Stimulated activated CD8-positive, alpha-beta memory T cell treated with anti-CD3 and anti-CD28 coated beads, Interleukin-4, amount 100 ng/mL, for 48 hours (primary cell): ENCODE data around the gene DIS3L.
"Not testable (repeated sequence)": the region's sequence is repeated elsewhere in the genome, so short reads cannot be mapped to it uniquely, and the experiment has no call there.

Experiments used
- DNase-seq: peaks from one replicate; pipeline ENCODE4 v3.0.0-alpha.2; 2020

The DIS3L gene

GRCh38 chr15:66293419-66294156 is at the start of gene DIS3L:
TSS of gene DIS3L (plus strand) at chr15:66293568. CDS start at chr15:66293597, 29 bp downstream.
- DNase-seq: peak; percentile 76

GRCh38 chr15:66245832-66246231 is 47.5 kb upstream of the DIS3L start:
- not testable (repeated sequence) for DNase-seq

- no peak for DNase-seq
Measured at GRCh38 chr15:66246937-66247336, 46.4 kb upstream of the DIS3L start.

GRCh38 chr15:66249605-66250174 is 43.7 kb upstream of the DIS3L start:
- DNase-seq: no peak

GRCh38 chr15:66251065-66251789 is 42.1 kb upstream of the DIS3L start:
- no peak for DNase-seq

GRCh38 chr15:66251790-66252684 is 41.3 kb upstream of the DIS3L start:
- peak; percentile 71 for DNase-seq

GRCh38 chr15:66252685-66253417 is 40.5 kb upstream of the DIS3L start:
- DNase-seq: peak; percentile 45

GRCh38 chr15:66253418-66254088 is 39.8 kb upstream of the DIS3L start, which contains the start of gene MEGF11:
TSS of gene MEGF11 (minus strand) at chr15:66253750. CDS start at chr15:66128403, 125,347 bp downstream.
- no peak for DNase-seq

- no peak for DNase-seq
Measured at GRCh38 chr15:66254089-66254950, 39.0 kb upstream of the DIS3L start.

- DNase-seq: no peak
Measured at GRCh38 chr15:66254951-66255676, 38.3 kb upstream of the DIS3L start.

- no peak for DNase-seq
Measured at GRCh38 chr15:66256692-66257091, 36.7 kb upstream of the DIS3L start.

GRCh38 chr15:66261056-66261455 is 32.3 kb upstream of the DIS3L start:
- DNase-seq: no peak

GRCh38 chr15:66262837-66263236 is 30.5 kb upstream of the DIS3L start:
- not testable (repeated sequence) for DNase-seq

GRCh38 chr15:66264859-66265513 is 28.4 kb upstream of the DIS3L start:
- no peak for DNase-seq

GRCh38 chr15:66269326-66270090 is 23.9 kb upstream of the DIS3L start:
- no peak for DNase-seq

GRCh38 chr15:66270932-66271331 is 22.4 kb upstream of the DIS3L start:
- DNase-seq: no peak

GRCh38 chr15:66275352-66275751 is 18.0 kb upstream of the DIS3L start:
- DNase-seq: no peak

- DNase-seq: no peak
Measured at GRCh38 chr15:66276546-66276945, 16.8 kb upstream of the DIS3L start.
